HUES6 (cell line): ENCODE measurements around the gene GIPR.
"Not testable (repeated sequence)": the region's sequence is repeated elsewhere in the genome, so short reads cannot be mapped to it uniquely, and the experiment has no call there.

Experiments used
- H3K27ac ChIP-seq: 2 replicates; pipeline ENCODE4 v1.7.0; 2013; ENCODE audit warnings: low read depth, mild to moderate bottlenecking, low read length, inconsistent platforms
- H3K27me3 ChIP-seq: 2 replicates; pipeline ENCODE4 v1.6.1; 2013; ENCODE audit warnings: low read length; ENCODE audit not compliant: control insufficient read depth, insufficient read depth
- H3K36me3 ChIP-seq: 2 replicates; pipeline ENCODE4 v1.6.1; 2013; ENCODE audit warnings: low read length; ENCODE audit not compliant: control insufficient read depth, insufficient read depth
- H3K4me1 ChIP-seq: 2 replicates; pipeline ENCODE4 v1.6.1; 2013; ENCODE audit warnings: low read length; ENCODE audit not compliant: control insufficient read depth, insufficient read depth
- H3K4me3 ChIP-seq: 2 replicates; pipeline ENCODE4 v1.5.1; 2013; ENCODE audit warnings: low read depth, low read length
- H3K9ac ChIP-seq: one replicate; pipeline ENCODE4 v1.6.1; 2013; ENCODE audit warnings: mild to moderate bottlenecking, low read length
- H3K9me3 ChIP-seq: 2 replicates; pipeline ENCODE4 v1.6.1; 2013; ENCODE audit warnings: low read depth, low read length; ENCODE audit not compliant: control insufficient read depth, insufficient read depth

The GIPR gene

GRCh38 chr19:45676851-45677263 lies 8.8 kb downstream of the GIPR start:
- H3K27ac ChIP-seq: no peak overlapping the region
- H3K9me3 ChIP-seq: no peaks in the 10 kb centered on the region

GRCh38 chr19:45677351-45678230 lies 9.6 kb downstream of the GIPR start:
- Histone ChIP-seq H3K9ac (peak overlapping the region; percentile 34), H3K27ac (no peak overlapping the region), H3K4me3 (peak overlapping the region; percentile 75), H3K36me3 (no peaks in the 10 kb centered on the region), H3K9me3 (no peaks in the 10 kb centered on the region), H3K27me3 (peaks cover 17% of the 10 kb centered on the region), H3K4me1 (peaks cover 9% of the 10 kb centered on the region; the same call in 1 of the 2 replicates)

More at GRCh38 chr19:45676851-45677263, 8.8 kb downstream of the GIPR start:
- no peaks in the 10 kb centered on the region for H3K36me3 ChIP-seq
- H3K27me3 ChIP-seq: peaks cover 17% of the 10 kb centered on the region
- peaks cover 9% of the 10 kb centered on the region; the same call in 1 of the 2 replicates for H3K4me1 ChIP-seq
- peak overlapping the region; percentile 75 for H3K4me3 ChIP-seq
- H3K9ac ChIP-seq: peak overlapping the region; percentile 59

- Histone ChIP-seq H3K4me3 (peak overlapping the region; percentile 48), H3K9ac (no peak overlapping the region), H3K36me3 (peaks cover 26% of the 10 kb centered on the region), H3K4me1 (peaks cover 9% of the 10 kb centered on the region; the same call in 1 of the 2 replicates), H3K27me3 (peaks cover 17% of the 10 kb centered on the region), H3K27ac (no peak overlapping the region), H3K9me3 (no peaks in the 10 kb centered on the region)
Measured at GRCh38 chr19:45681391-45682015, 13.5 kb downstream of the GIPR start.

- H3K4me3 ChIP-seq: peak overlapping the region; percentile 48
- no peak overlapping the region for H3K9ac ChIP-seq
- H3K4me1 ChIP-seq: peaks cover 5% of the 10 kb centered on the region; the same call in 1 of the 2 replicates
- peaks cover 30% of the 10 kb centered on the region for H3K36me3 ChIP-seq
- peaks cover 14% of the 10 kb centered on the region for H3K27me3 ChIP-seq
- H3K9me3 ChIP-seq: no peaks in the 10 kb centered on the region
- no peak overlapping the region for H3K27ac ChIP-seq
Measured at GRCh38 chr19:45682117-45682516, 14.1 kb downstream of the GIPR start.

GRCh38 chr19:45682908-45683307 lies 14.9 kb downstream of the GIPR start:
- Histone ChIP-seq H3K27me3 (peaks cover 11% of the 10 kb centered on the region), H3K4me1 (peaks cover 5% of the 10 kb centered on the region; the same call in 1 of the 2 replicates), H3K36me3 (peaks cover 38% of the 10 kb centered on the region), H3K9me3 (no peaks in the 10 kb centered on the region), H3K9ac (no peak overlapping the region), H3K4me3 (no peak overlapping the region), H3K27ac (no peak overlapping the region)

GRCh38 chr19:45685045-45685444 lies 17.0 kb downstream of the GIPR start:
- H3K36me3 ChIP-seq: peaks cover 51% of the 10 kb centered on the region
- not testable (repeated sequence) for H3K9me3 ChIP-seq, H3K9ac ChIP-seq, H3K4me3 ChIP-seq, H3K27ac ChIP-seq, H3K4me1 ChIP-seq, H3K27me3 ChIP-seq

- Histone ChIP-seq H3K4me3 (no peak overlapping the region), H3K27ac (no peak overlapping the region), H3K36me3 (peaks cover 51% of the 10 kb centered on the region), H3K4me1 (no peaks in the 10 kb centered on the region), H3K9ac (no peak overlapping the region), H3K27me3 (no peaks in the 10 kb centered on the region), H3K9me3 (no peaks in the 10 kb centered on the region)
Measured at GRCh38 chr19:45687599-45687998, 19.6 kb downstream of the GIPR start.

GRCh38 chr19:45691516-45692186 lies 23.6 kb downstream of the GIPR start, which contains the start of gene SNRPD2:
Gene SNRPD2, minus strand, starts transcription at chr19:45691953. Its CDS starts 65 bp downstream, at chr19:45691888.
- Histone ChIP-seq H3K27ac (peak within 1 kb of the TSS; percentile 24; the same call in 1 of the 2 replicates), H3K36me3 (peaks cover 44% of the 10 kb centered on the region), H3K9ac (peak within 1 kb of the TSS; percentile 94), H3K9me3 (no peaks in the 10 kb centered on the region), H3K4me3 (peak within 1 kb of the TSS; percentile 94), H3K4me1 (peaks cover 2% of the 10 kb centered on the region; the same call in 1 of the 2 replicates), H3K27me3 (no peaks in the 10 kb centered on the region)

GRCh38 chr19:45692187-45693105 lies 24.4 kb downstream of the GIPR start, which contains the start of gene QPCTL:
Gene QPCTL, plus strand, starts transcription at chr19:45692666. Its CDS starts 38 bp downstream, at chr19:45692704.
- peak within 1 kb of the TSS; percentile 94 for H3K9ac ChIP-seq
- H3K27me3 ChIP-seq: no peaks in the 10 kb centered on the region
- peaks cover 41% of the 10 kb centered on the region for H3K36me3 ChIP-seq
- peak within 1 kb of the TSS; percentile 24; the same call in 1 of the 2 replicates for H3K27ac ChIP-seq
- H3K9me3 ChIP-seq: no peaks in the 10 kb centered on the region
- peak within 1 kb of the TSS; percentile 94 for H3K4me3 ChIP-seq
- H3K4me1 ChIP-seq: peaks cover 2% of the 10 kb centered on the region; the same call in 1 of the 2 replicates
